Right ventricle myocardium inferior (tissue), 1 donor: Measurements from ENCODE around the gene MYH7B. TPM values are rescaled to one million over a fixed set of nuclear protein-coding genes. Genes with fewer than 3 reads are reported as not detected.

ENCODE experiments used
- ATAC-seq: fragments of 200-7000 bp; cut with Tn5 transposase; one replicate; pipeline ENCODE4 v1.9.1; 2020; ENCODE audit warnings: mild to moderate bottlenecking, moderate library complexity
- DNase-seq: peaks from one replicate; pipeline ENCODE4 v3.0.0; 2021; ENCODE audit errors: missing footprints
- intact Hi-C: fragments of 100-400 bp; cut with DNase I; formaldehyde crosslinking; loops from one replicate; pipeline ENCODE4 v1.11.0; 2022
- long read RNA-seq: library from polyadenylated mRNA; unstranded; transcript quantifications from one replicate; pipeline ENCODE4 v2.0.0, GENCODE V29; 2021
- total RNA-seq: library from RNA; stranded (reverse); fragmentation: NEBNext Ultra II Directional; extraction: Animal tissue kit (Norgen Biotek cat#: 25700); gene quantifications from one replicate; pipeline ENCODE4 v1.2.1, GENCODE V29; 2021
- donor health status: DM: no; HTN: yes; CAD: no; lungs with severe emphysema.

The MYH7B gene
- total RNA-seq: 230 TPM
- long read RNA-seq, partial matches to known transcripts: 83 of 136 reads
- long read RNA-seq, other reads (novel, unspliced or antisense): 51 of 136 reads

- ATAC-seq (peak; percentile 97), DNase-seq (peak; percentile 99)
- intact Hi-C loops: loop anchor here (1.0 to 10.0 kb wide), 2 partner anchors 79 to 319 kb away; partner anchors contain the start of genes ACSS2 and MMP24OS
Observed at GRCh38 chr20:34955231-34956040, at the start of gene MYH7B, which contains the start of gene GSS. Gene MYH7B, plus strand, starts transcription at chr20:34955868. Its CDS starts 22,138 bp downstream, at chr20:34978006. Gene GSS, minus strand, starts transcription at chr20:34955806. Its CDS starts 3,954 bp downstream, at chr20:34951852.

- intact Hi-C loops: loop anchor here (5.0 kb wide), 1 partner anchor 34 kb away; no protein-coding TSS in a partner anchor
Observed at GRCh38 chr20:34907616-34908469, 47.8 kb upstream of the MYH7B start.

GRCh38 chr20:34915131-34915530 lies 40.5 kb upstream of the MYH7B start:
- no peak for DNase-seq
- intact Hi-C loops: no loop called here
- ATAC-seq: no peak

More at GRCh38 chr20:34907616-34908469, 47.8 kb upstream of the MYH7B start:
- DNase-seq (no peak), ATAC-seq (peak; percentile 94)

GRCh38 chr20:34915749-34916455 lies 39.8 kb upstream of the MYH7B start:
- intact Hi-C loops: no loop called here
- DNase-seq (no peak), ATAC-seq (no peak)

- DNase-seq (no peak), ATAC-seq (no peak)
- intact Hi-C loops: no loop called here
Observed at GRCh38 chr20:34916774-34917354, 38.8 kb upstream of the MYH7B start.

GRCh38 chr20:34920055-34920454 lies 35.6 kb upstream of the MYH7B start:
- intact Hi-C loops: no loop called here
- DNase-seq: no peak
- no peak for ATAC-seq

- no peak for ATAC-seq
- intact Hi-C loops: no loop called here
- no peak for DNase-seq
Observed at GRCh38 chr20:34921436-34921835, 34.2 kb upstream of the MYH7B start.

- DNase-seq (no peak), ATAC-seq (peak; percentile 72)
- intact Hi-C loops: no loop called here
Observed at GRCh38 chr20:34922654-34923381, 32.9 kb upstream of the MYH7B start.

- no peak for DNase-seq
- no peak for ATAC-seq
- intact Hi-C loops: no loop called here
Observed at GRCh38 chr20:34923414-34923813, 32.3 kb upstream of the MYH7B start.

GRCh38 chr20:34925341-34925740 lies 30.3 kb upstream of the MYH7B start:
- ATAC-seq (no peak), DNase-seq (no peak)
- intact Hi-C loops: no loop called here

- intact Hi-C loops: no loop called here
- ATAC-seq: no peak
Observed at GRCh38 chr20:34925981-34926380, 29.7 kb upstream of the MYH7B start.

GRCh38 chr20:34926581-34926980 lies 29.1 kb upstream of the MYH7B start:
- intact Hi-C loops: no loop called here
- ATAC-seq (no peak), DNase-seq (no peak)

More at GRCh38 chr20:34925981-34926380, 29.7 kb upstream of the MYH7B start:
- no peak for DNase-seq

- DNase-seq (no peak), ATAC-seq (no peak)
- intact Hi-C loops: no loop called here
Observed at GRCh38 chr20:34927736-34928135, 27.9 kb upstream of the MYH7B start.

- ATAC-seq: no peak
- intact Hi-C loops: no loop called here
- no peak for DNase-seq
Observed at GRCh38 chr20:34928411-34928810, 27.3 kb upstream of the MYH7B start.

GRCh38 chr20:34931771-34932170 lies 23.9 kb upstream of the MYH7B start:
- intact Hi-C loops: no loop called here
- DNase-seq (no peak), ATAC-seq (no peak)

GRCh38 chr20:34938466-34939163 lies 17.1 kb upstream of the MYH7B start:
- intact Hi-C loops: no loop called here
- ATAC-seq (peak; percentile 81), DNase-seq (peak; percentile 84)

GRCh38 chr20:34940081-34940481 lies 15.6 kb upstream of the MYH7B start:
- ATAC-seq (peak; percentile 81), DNase-seq (no peak)
- intact Hi-C loops: loop anchor here (5.0 kb wide), 1 partner anchor 33 kb away; no protein-coding TSS in a partner anchor
